DMS53 treated with DMSO at 0.1 percent for 48 hours (cell line): ENCODE measurements around the gene RHOH.

Experiments
- DNase-seq: peaks from one replicate; lab custom pipeline; 2025; ENCODE audit not compliant: unreplicated experiment; lab: John Stamatoyannopoulos, UW

The RHOH gene

GRCh38 chr4:40204507-40205258, 7.9 kb downstream of the RHOH start:
- DNase-seq, result no peak

- DNase-seq, result no peak
Measured at GRCh38 chr4:40205259-40206198, 8.7 kb downstream of the RHOH start.

GRCh38 chr4:40206426-40206825, 9.6 kb downstream of the RHOH start:
- no peak for DNase-seq

GRCh38 chr4:40209401-40209800, 12.6 kb downstream of the RHOH start:
- no peak for DNase-seq

GRCh38 chr4:40210776-40211175, 13.9 kb downstream of the RHOH start:
- DNase-seq, result no peak

GRCh38 chr4:40211224-40212185, 14.7 kb downstream of the RHOH start:
- no peak for DNase-seq

- no peak for DNase-seq
Measured at GRCh38 chr4:40212674-40213527, 16.1 kb downstream of the RHOH start.

- DNase-seq, result no peak
Measured at GRCh38 chr4:40214038-40214437, 17.2 kb downstream of the RHOH start.

- DNase-seq, result no peak
Measured at GRCh38 chr4:40214661-40215418, 18.0 kb downstream of the RHOH start.

- DNase-seq, result no peak
Measured at GRCh38 chr4:40216622-40217366, 20.0 kb downstream of the RHOH start.

GRCh38 chr4:40221744-40222143, 24.9 kb downstream of the RHOH start:
- DNase-seq, result no peak

GRCh38 chr4:40223343-40223742, 26.5 kb downstream of the RHOH start:
- DNase-seq, result no peak

- DNase-seq, result no peak
Measured at GRCh38 chr4:40224432-40224831, 27.6 kb downstream of the RHOH start.

- DNase-seq, result no peak
Measured at GRCh38 chr4:40225497-40225896, 28.7 kb downstream of the RHOH start.

GRCh38 chr4:40227284-40227683, 30.5 kb downstream of the RHOH start:
- DNase-seq, result no peak

- no peak for DNase-seq
Measured at GRCh38 chr4:40228497-40229365, 31.9 kb downstream of the RHOH start.

- no peak for DNase-seq
Measured at GRCh38 chr4:40231316-40231863, 34.6 kb downstream of the RHOH start.
